ENCODE results near the gene BACH2. TPM values are rescaled to one million over a fixed set of nuclear protein-coding genes. Genes with fewer than 3 reads are reported as not detected.

BACH2 gene
- total and polyA plus RNA-seq, 7 donors: 0.12 to 16.9 (median 5.9) TPM

- H3K9me3 ChIP-seq: no peaks in the 10 kb centered on the region
- no peak for DNase-seq
- ATAC-seq: no peak
- no peaks in the 10 kb centered on the region for H3K4me1 ChIP-seq
- peaks cover 0 to 3% (median 0%) of the 10 kb centered on the region in 3 donors for H3K27me3 ChIP-seq (ENCODE audit: insufficient read depth in 3 of 3, low read length in 2 of 3)
- intact Hi-C loops (cut with DNase I): no loop called here
- no peaks in the 10 kb centered on the region for H3K36me3 ChIP-seq (ENCODE audit: insufficient read depth in 1 of 2, low read depth in 1 of 2)
- 70 to 85% (median 82%) methylated on average over 4 of the region's 4 CpGs for whole genome bisulfite sequencing, 3 donors
- TF ChIP-seq CTCF (IDR thresholded peaks at IDR 0.05): no peak
- H3K27ac ChIP-seq: no peak overlapping the region
- H3K4me3 ChIP-seq: no peak overlapping the region
Measured at GRCh38 chr6:90315354-90315950, 18.8 kb upstream of the BACH2 start.

- Histone ChIP-seq H3K36me3 (ENCODE audit: insufficient read depth in 1 of 2, low read depth in 1 of 2) (no peaks in the 10 kb centered on the region), H3K9me3 (no peaks in the 10 kb centered on the region), H3K27ac (no peak overlapping the region), H3K4me1 (no peaks in the 10 kb centered on the region), H3K4me3 (no peak overlapping the region), H3K27me3 (ENCODE audit: insufficient read depth in 3 of 3, low read length in 2 of 3) (peaks cover 0 to 3% (median 0%) of the 10 kb centered on the region in 3 donors)
- ATAC-seq (no peak), DNase-seq (no peak)
- 86 to 93% (median 88%) methylated on average over 4 of the region's 4 CpGs for WGBS, 3 donors
- no peak for TF ChIP-seq CTCF (IDR thresholded peaks at IDR 0.05)
- intact Hi-C loops (cut with DNase I): no loop called here
Measured at GRCh38 chr6:90314514-90314913, 17.9 kb upstream of the BACH2 start.

GRCh38 chr6:90311569-90311968, 14.9 kb upstream of the BACH2 start:
- Histone ChIP-seq H3K36me3 (ENCODE audit: insufficient read depth in 1 of 2, low read depth in 1 of 2) (no peaks in the 10 kb centered on the region), H3K27me3 (ENCODE audit: insufficient read depth in 3 of 3, low read length in 2 of 3) (peaks cover 0 to 3% (median 0%) of the 10 kb centered on the region in 3 donors), H3K27ac (no peak overlapping the region), H3K4me3 (no peak overlapping the region), H3K9me3 (no peaks in the 10 kb centered on the region), H3K4me1 (no peaks in the 10 kb centered on the region)
- ATAC-seq (no peak), DNase-seq (no peak)
- intact Hi-C loops (cut with DNase I): no loop called here
- WGBS, 3 donors: 85 to 87% (median 87%) methylated on average over 4 of the region's 4 CpGs
- no peak for TF ChIP-seq CTCF (IDR thresholded peaks at IDR 0.05)

GRCh38 chr6:90305800-90306448, 9.3 kb upstream of the BACH2 start:
- peaks cover 0 to 3% (median 0%) of the 10 kb centered on the region in 3 donors for H3K27me3 ChIP-seq (ENCODE audit: insufficient read depth in 3 of 3, low read length in 2 of 3)
- TF ChIP-seq CTCF (IDR thresholded peaks at IDR 0.05): no peak
- ATAC-seq: no peak
- no peaks in the 10 kb centered on the region for H3K36me3 ChIP-seq (ENCODE audit: insufficient read depth in 1 of 2, low read depth in 1 of 2)
- no peaks in the 10 kb centered on the region for H3K9me3 ChIP-seq
- 59 to 66% (median 60%) methylated on average over 1 of the region's 1 CpG for WGBS, 3 donors
- no peak overlapping the region for H3K4me3 ChIP-seq
- H3K27ac ChIP-seq: no peak overlapping the region
- intact Hi-C loops (cut with DNase I): no loop called here
- no peak for DNase-seq
- no peaks in the 10 kb centered on the region for H3K4me1 ChIP-seq
